Hepatocyte (in vitro differentiated cells): ENCODE data around the gene INTS11.

Source experiments
- CTCF ChIP-seq: fragments of 200-600 bp; sonication (generic); IDR thresholded peaks from 2 replicates; pipeline ENCODE4 v1.5.1; 2016; ENCODE audit warnings: antibody characterized with exemption, mild to moderate bottlenecking; ENCODE audit not compliant: poor library complexity
- EZH2 ChIP-seq: fragments of 200-600 bp; sonication (generic); IDR thresholded peaks from 2 replicates; pipeline ENCODE4 v1.6.1; 2016; ENCODE audit warnings: antibody characterized with exemption, mild to moderate bottlenecking, borderline replicate concordance
- EZH2phosphoT487 ChIP-seq: fragments of 200-600 bp; sonication (generic); IDR thresholded peaks from one replicate; pipeline ENCODE4 v1.6.1; 2018; ENCODE audit warnings: antibody characterized with exemption, mild to moderate bottlenecking, low read depth, moderate library complexity; ENCODE audit not compliant: unreplicated experiment, severe bottlenecking

- TF ChIP-seq CTCF (no peak), EZH2 (no peak), EZH2phosphoT487 (no peak)
Measured at GRCh38 chr1:1336446-1336845, 12.0 kb upstream of the INTS11 start.
